Mammary epithelial cell (primary cell): ENCODE data around the gene VSIG10L2.

Experiments
- EZH2 ChIP-seq: IDR thresholded peaks from 2 replicates; pipeline ENCODE4 v1.6.1; 2012; ENCODE audit warnings: low read length, inconsistent platforms, borderline replicate concordance
- TF ChIP-seq, protein P1 (sequence below), 2 donors: IDR thresholded peaks in 1 of 2; conservative IDR thresholded peaks in 1 of 2; 2 replicates each; pipeline ENCODE4 v1.5.1; 2011 to 2012; ENCODE audit warnings: inconsistent platforms in 2 of 2, low read length in 2 of 2, mild to moderate bottlenecking in 2 of 2, control low read depth in 1 of 2, low read depth in 1 of 2; ENCODE audit not compliant: insufficient read depth in 1 of 2; ENCODE audit errors: extremely low read depth in 1 of 2

DNA sequence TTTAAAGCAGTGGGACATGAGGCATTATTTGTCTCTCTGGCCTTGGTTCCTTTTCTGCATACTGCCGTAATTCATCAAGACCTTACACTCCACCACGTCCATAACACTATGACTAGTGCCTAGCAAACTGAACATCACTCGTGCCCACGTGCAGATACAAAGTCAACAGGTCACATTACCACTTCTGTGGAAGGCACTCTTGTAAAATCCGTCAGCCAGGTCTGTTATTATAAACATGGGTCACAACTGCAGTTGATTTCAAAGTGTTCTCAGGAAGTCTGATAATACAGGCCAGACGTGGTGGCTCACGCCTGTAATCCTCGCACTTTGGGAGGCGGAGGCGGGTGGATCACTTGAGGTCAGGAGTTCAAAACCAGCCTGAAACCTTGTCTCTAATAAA lies 14.1 kb downstream of the VSIG10L2 start:
- TF ChIP-seq, protein P1, sequence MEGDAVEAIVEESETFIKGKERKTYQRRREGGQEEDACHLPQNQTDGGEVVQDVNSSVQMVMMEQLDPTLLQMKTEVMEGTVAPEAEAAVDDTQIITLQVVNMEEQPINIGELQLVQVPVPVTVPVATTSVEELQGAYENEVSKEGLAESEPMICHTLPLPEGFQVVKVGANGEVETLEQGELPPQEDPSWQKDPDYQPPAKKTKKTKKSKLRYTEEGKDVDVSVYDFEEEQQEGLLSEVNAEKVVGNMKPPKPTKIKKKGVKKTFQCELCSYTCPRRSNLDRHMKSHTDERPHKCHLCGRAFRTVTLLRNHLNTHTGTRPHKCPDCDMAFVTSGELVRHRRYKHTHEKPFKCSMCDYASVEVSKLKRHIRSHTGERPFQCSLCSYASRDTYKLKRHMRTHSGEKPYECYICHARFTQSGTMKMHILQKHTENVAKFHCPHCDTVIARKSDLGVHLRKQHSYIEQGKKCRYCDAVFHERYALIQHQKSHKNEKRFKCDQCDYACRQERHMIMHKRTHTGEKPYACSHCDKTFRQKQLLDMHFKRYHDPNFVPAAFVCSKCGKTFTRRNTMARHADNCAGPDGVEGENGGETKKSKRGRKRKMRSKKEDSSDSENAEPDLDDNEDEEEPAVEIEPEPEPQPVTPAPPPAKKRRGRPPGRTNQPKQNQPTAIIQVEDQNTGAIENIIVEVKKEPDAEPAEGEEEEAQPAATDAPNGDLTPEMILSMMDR (conservative IDR thresholded peaks at IDR 0.05 in 1 of 2, IDR thresholded peaks at IDR 0.05 in 1 of 2; ENCODE audit: extremely low read depth in 1 of 2, insufficient read depth in 1 of 2, low read depth in 1 of 2, low read length in 2 of 2): no peak
- TF ChIP-seq EZH2: no peak
